PFSK-1 (cell line): ENCODE results near the gene DIAPH2.

Experiments
- FOXP2 ChIP-seq: optimal IDR thresholded peaks from 2 replicates; pipeline ENCODE3; 2011; ENCODE audit warnings: borderline replicate concordance, control low read depth, inconsistent platforms; ENCODE audit not compliant: insufficient read depth; ENCODE audit errors: extremely low read length, extremely low read depth
- POLR2AphosphoS5 ChIP-seq: IDR thresholded peaks from 2 replicates; pipeline ENCODE4 v1.6.1; 2012; ENCODE audit warnings: low read depth, mild to moderate bottlenecking, control low read depth, low read length, moderate library complexity
- SIN3A ChIP-seq: IDR thresholded peaks from 2 replicates; pipeline ENCODE4 v1.6.1; 2012; ENCODE audit warnings: mild to moderate bottlenecking, low read length, moderate library complexity, borderline replicate concordance; ENCODE audit not compliant: insufficient read depth
- TAF1 ChIP-seq: IDR thresholded peaks from 2 replicates; pipeline ENCODE4 v1.6.1; 2012; ENCODE audit warnings: low read length, control low read depth, borderline replicate concordance; ENCODE audit not compliant: insufficient read depth
- TF ChIP-seq, protein P1 (sequence below), 2 experiments: IDR thresholded peaks; 2 replicates each; pipeline versions ENCODE4 v1.6.1 to v1.8.0; 2011 to 2012; ENCODE audit warnings: low read depth in 2 of 2, low read length in 2 of 2, control low read depth in 1 of 2, inconsistent platforms in 1 of 2, mild to moderate bottlenecking in 1 of 2, moderate library complexity in 1 of 2; ENCODE audit not compliant: insufficient read depth in 1 of 2

DIAPH2 gene

DNA sequence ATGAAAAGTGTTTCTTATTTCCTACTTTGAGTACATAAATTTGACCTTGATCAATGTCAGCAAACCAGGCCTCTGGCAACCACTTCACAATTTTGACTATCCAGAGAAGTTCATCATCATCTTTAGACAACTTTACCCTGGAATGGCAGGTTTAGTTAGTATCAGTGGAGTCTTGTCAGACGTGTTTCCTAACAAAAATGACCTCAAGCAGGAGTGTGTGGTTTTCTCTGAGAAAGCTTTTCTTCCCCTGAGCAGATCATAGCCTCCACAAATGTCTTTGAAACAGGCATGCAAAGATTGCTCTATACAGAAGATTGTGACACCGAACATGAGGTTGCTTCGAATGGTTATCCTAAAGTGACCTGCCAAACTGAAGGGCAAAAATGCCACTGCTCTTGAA, 841.3 kb downstream of the DIAPH2 start:
- TF ChIP-seq SIN3A, result no peak
- TF ChIP-seq FOXP2, result no peak
- TF ChIP-seq, protein P1, sequence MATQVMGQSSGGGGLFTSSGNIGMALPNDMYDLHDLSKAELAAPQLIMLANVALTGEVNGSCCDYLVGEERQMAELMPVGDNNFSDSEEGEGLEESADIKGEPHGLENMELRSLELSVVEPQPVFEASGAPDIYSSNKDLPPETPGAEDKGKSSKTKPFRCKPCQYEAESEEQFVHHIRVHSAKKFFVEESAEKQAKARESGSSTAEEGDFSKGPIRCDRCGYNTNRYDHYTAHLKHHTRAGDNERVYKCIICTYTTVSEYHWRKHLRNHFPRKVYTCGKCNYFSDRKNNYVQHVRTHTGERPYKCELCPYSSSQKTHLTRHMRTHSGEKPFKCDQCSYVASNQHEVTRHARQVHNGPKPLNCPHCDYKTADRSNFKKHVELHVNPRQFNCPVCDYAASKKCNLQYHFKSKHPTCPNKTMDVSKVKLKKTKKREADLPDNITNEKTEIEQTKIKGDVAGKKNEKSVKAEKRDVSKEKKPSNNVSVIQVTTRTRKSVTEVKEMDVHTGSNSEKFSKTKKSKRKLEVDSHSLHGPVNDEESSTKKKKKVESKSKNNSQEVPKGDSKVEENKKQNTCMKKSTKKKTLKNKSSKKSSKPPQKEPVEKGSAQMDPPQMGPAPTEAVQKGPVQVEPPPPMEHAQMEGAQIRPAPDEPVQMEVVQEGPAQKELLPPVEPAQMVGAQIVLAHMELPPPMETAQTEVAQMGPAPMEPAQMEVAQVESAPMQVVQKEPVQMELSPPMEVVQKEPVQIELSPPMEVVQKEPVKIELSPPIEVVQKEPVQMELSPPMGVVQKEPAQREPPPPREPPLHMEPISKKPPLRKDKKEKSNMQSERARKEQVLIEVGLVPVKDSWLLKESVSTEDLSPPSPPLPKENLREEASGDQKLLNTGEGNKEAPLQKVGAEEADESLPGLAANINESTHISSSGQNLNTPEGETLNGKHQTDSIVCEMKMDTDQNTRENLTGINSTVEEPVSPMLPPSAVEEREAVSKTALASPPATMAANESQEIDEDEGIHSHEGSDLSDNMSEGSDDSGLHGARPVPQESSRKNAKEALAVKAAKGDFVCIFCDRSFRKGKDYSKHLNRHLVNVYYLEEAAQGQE (IDR thresholded peaks at IDR 0.05; ENCODE audit: insufficient read depth in 1 of 2, low read depth in 2 of 2, low read length in 2 of 2), result no peak
- TF ChIP-seq POLR2AphosphoS5, result no peak
- TF ChIP-seq TAF1, result no peak

DNA sequence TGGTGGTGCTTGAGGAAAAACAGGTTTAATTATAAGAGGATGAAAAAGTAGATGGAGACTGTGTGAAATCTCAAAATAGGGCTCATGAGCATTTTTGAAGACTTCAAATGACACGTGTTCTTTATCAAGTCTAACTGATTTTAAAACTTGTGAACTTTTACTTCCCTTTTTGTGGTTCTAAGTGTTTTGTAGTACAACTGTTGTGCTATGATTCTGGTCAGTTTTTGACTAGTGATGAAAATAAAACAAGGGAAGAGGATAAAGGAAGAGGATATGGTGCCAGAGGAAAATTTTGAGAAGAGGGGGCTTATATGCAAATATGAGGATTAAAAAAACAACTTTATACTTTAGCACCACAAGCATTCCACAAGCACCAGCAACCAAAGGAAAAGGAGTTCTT, 843.1 kb downstream of the DIAPH2 start:
- no peak for TF ChIP-seq SIN3A

DNA sequence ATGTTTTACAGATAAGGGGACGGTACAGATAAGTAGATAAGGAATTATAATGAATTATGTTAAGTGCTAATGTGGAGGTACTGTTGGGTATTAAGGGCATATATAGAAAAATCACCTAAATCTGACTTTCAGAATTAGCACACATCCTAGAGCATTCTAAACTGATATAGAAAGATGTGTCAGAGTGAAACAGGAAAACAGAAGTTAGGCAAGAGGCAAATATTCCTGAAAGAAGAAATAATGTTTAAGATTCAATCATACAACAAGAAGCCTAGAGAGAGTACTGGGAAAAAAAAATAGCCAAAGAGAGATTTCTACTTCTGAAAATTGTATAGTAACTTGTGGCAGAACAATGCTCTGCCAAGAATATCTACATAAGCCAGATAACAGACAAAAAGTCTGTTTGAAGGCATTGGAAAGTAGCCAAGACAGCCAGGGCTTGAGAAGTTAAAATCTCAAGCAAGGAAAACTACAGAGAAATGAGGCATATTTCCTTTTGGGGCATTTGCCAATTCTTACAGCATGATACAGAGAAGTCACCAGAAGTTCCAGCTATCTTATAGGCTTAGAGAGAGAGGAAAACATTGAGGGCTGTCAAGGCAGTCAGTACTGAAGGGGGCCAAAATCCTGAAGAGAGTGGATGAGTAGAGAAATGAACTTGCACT, 845.0 kb downstream of the DIAPH2 start:
- no peak for TF ChIP-seq TAF1
- no peak for TF ChIP-seq SIN3A
- no peak for TF ChIP-seq POLR2AphosphoS5
- TF ChIP-seq, protein P1 (IDR thresholded peaks at IDR 0.05; ENCODE audit: insufficient read depth in 1 of 2, low read depth in 2 of 2, low read length in 2 of 2), result no peak
- TF ChIP-seq FOXP2, result no peak

DNA sequence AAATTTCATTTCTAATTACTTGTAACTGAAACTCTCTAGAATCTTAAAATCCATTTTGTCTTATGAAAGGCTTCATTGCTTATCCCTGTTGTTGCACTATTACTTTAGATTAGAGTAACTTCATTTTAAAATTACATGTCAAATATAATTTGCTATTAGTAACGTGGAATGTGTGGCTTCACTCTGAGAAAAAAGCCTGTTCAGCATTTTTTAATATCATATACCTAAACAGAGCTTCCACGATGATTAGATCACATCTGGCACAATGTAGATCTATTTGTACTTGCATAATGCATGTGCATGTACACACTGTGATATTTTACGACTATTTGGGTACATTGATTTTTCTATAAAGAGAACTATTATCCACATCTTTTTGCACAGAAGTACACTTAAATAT, 847.2 kb downstream of the DIAPH2 start:
- TF ChIP-seq SIN3A, result no peak
- no peak for TF ChIP-seq POLR2AphosphoS5
- TF ChIP-seq, protein P1 (IDR thresholded peaks at IDR 0.05; ENCODE audit: insufficient read depth in 1 of 2, low read depth in 2 of 2, low read length in 2 of 2), result no peak
- TF ChIP-seq TAF1, result no peak
- no peak for TF ChIP-seq FOXP2

DNA sequence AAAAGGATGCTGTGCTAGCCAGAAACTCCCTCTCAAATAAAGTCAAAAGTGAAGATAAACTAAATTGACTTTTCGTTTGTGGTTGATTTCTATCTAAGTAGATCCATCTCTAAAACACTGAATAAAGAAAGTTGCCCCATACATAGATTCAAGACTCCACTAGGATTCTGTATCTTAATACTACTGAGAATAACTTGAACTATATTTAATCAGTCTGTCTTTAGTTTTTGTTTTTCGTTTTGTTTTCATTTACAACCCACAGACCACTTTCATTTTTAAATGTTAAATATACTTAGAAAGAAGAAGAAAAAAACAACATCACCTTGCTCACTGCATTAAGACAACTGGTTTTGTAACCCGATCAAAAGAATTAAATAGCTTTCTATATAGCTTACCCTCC, 854.1 kb downstream of the DIAPH2 start:
- no peak for TF ChIP-seq POLR2AphosphoS5
- TF ChIP-seq FOXP2, result no peak
- no peak for TF ChIP-seq SIN3A
- no peak for TF ChIP-seq TAF1
- TF ChIP-seq, protein P1 (IDR thresholded peaks at IDR 0.05; ENCODE audit: insufficient read depth in 1 of 2, low read depth in 2 of 2, low read length in 2 of 2), result no peak
